H1 (cell line): ENCODE data around the gene COX6A2. TPM values are rescaled to one million over a fixed set of nuclear protein-coding genes. Genes with fewer than 3 reads are reported as not detected.

ENCODE experiments used
- CTCF ChIA-PET: fragments of 300-600 bp; sonication (Branson Sonifier 250); formaldehyde crosslinking; loops from one replicate; lab custom pipeline; 2021; ENCODE audit not compliant: partially characterized antibody; lab: Charles Lee
- POLR2A ChIA-PET: fragments of 300-600 bp; sonication (Branson Sonifier 250); formaldehyde crosslinking; loops from one replicate; lab custom pipeline; 2021; ENCODE audit warnings: inconsistent platforms; ENCODE audit not compliant: partially characterized antibody; lab: Charles Lee
- DNase-seq, 2 experiments: peaks; one replicate each; pipeline versions ENCODE4 v3.0.0 to v3.0.0-alpha.2; 2010 to 2022; ENCODE audit warnings: low spot score in 2 of 2, low read depth in 1 of 2, mixed read lengths in 1 of 2
- FAIRE-seq: peaks from 2 replicates; lab custom pipeline; 2011; peaks lifted over from hg19 to GRCh38; lab: Jason Lieb, UNC
- H2AFZ ChIP-seq: 2 replicates; pipeline ENCODE4 v1.8.1; 2012; ENCODE audit warnings: low read length, inconsistent platforms
- H2AK5ac ChIP-seq: 2 replicates; pipeline ENCODE4 v1.6.1; 2013; ENCODE audit warnings: low read depth, low read length
- H2BK120ac ChIP-seq: replicated peaks from 2 replicates; pipeline ENCODE3; 2013; ENCODE audit warnings: low read depth, low read length, inconsistent platforms
- H2BK12ac ChIP-seq: 2 replicates; pipeline ENCODE4 v1.6.1; 2013; ENCODE audit warnings: low read depth, low read length
- H2BK15ac ChIP-seq: 2 replicates; pipeline ENCODE4 v1.6.1; 2013; ENCODE audit warnings: low read length
- H2BK20ac ChIP-seq: 2 replicates; pipeline ENCODE4 v1.6.1; 2013; ENCODE audit warnings: low read length
- H2BK5ac ChIP-seq: 2 replicates; pipeline ENCODE4 v1.6.1; 2013; ENCODE audit warnings: low read depth, low read length
- H3K14ac ChIP-seq: 2 replicates; pipeline ENCODE4 v1.6.1; 2013; ENCODE audit warnings: inconsistent platforms; ENCODE audit not compliant: insufficient read length
- H3K18ac ChIP-seq: 2 replicates; pipeline ENCODE4 v1.6.1; 2013; ENCODE audit warnings: low read length; ENCODE audit errors: extremely low read depth
- H3K23ac ChIP-seq: 2 replicates; pipeline ENCODE4 v1.6.1; 2013; ENCODE audit warnings: inconsistent platforms; ENCODE audit not compliant: insufficient read length
- H3K23me2 ChIP-seq: 2 replicates; pipeline ENCODE4 v1.6.1; 2013; ENCODE audit warnings: low read depth, low read length
- H3K27ac ChIP-seq: 2 replicates; pipeline ENCODE4 v1.6.1; 2011; ENCODE audit warnings: low read depth, low read length, inconsistent platforms
- H3K27me3 ChIP-seq, 4 experiments: replicated peaks in 1 of 4; 1 replicate in 1 of 4; 2 replicates in 3 of 4; pipeline versions ENCODE4 v1.6.1 to v1.8.1; 2011 to 2013; ENCODE audit warnings: low read length in 3 of 4, mild to moderate bottlenecking in 3 of 4, inconsistent platforms in 2 of 4, mixed read lengths in 2 of 4, moderate library complexity in 1 of 4; ENCODE audit not compliant: control insufficient read depth in 3 of 4, insufficient read depth in 3 of 4; ENCODE audit errors: extremely low read depth in 1 of 4
- H3K36me3 ChIP-seq, 4 experiments: 2 replicates each; pipeline versions ENCODE4 v1.6.1 to v1.8.1; 2011 to 2013; ENCODE audit warnings: mild to moderate bottlenecking in 4 of 4, low read length in 3 of 4, moderate library complexity in 2 of 4, control low read depth in 1 of 4, inconsistent platforms in 1 of 4; ENCODE audit not compliant: insufficient read depth in 4 of 4, control insufficient read depth in 2 of 4
- H3K4ac ChIP-seq: replicated peaks from 2 replicates; pipeline ENCODE3; 2013; ENCODE audit warnings: low read length, low read depth, mixed read lengths, inconsistent platforms; ENCODE audit not compliant: insufficient read length
- H3K4me1 ChIP-seq, 4 experiments: replicated peaks in 1 of 4; 1 replicate in 1 of 4; 2 replicates in 3 of 4; pipeline versions ENCODE4 v1.6.1 to v1.8.1; 2011 to 2013; ENCODE audit warnings: low read length in 3 of 4, inconsistent platforms in 2 of 4, mixed read lengths in 1 of 4; ENCODE audit not compliant: insufficient read depth in 4 of 4, control insufficient read depth in 3 of 4
- H3K4me2 ChIP-seq, 2 experiments: 2 replicates each; pipeline versions ENCODE4 v1.6.1 to v1.8.1; 2011 to 2013; ENCODE audit warnings: low read depth in 2 of 2, low read length in 2 of 2, control low read depth in 1 of 2, inconsistent platforms in 1 of 2, mild to moderate bottlenecking in 1 of 2; ENCODE audit not compliant: insufficient read depth in 1 of 2
- H3K4me3 ChIP-seq, 4 experiments: fragments of 200-600, 300-600 bp in 1 of 4; sonication (generic), shearing (Covaris generic), sonication (Bioruptor Twin) in 1 of 4; 2 replicates each; pipeline versions ENCODE4 v1.5.1 to v1.8.1; 2011 to 2016; ENCODE audit warnings: low read length in 4 of 4, low read depth in 3 of 4, control low read depth in 2 of 4, inconsistent platforms in 2 of 4, mild to moderate bottlenecking in 2 of 4, mixed read lengths in 1 of 4, moderate library complexity in 1 of 4; ENCODE audit not compliant: insufficient read depth in 2 of 4; ENCODE audit errors: extremely low read depth in 1 of 4
- H3K56ac ChIP-seq: replicated peaks from 2 replicates; pipeline ENCODE3; 2013; ENCODE audit warnings: low read depth, mild to moderate bottlenecking, mixed read lengths, low read length, inconsistent platforms; ENCODE audit not compliant: insufficient read length
- H3K79me1 ChIP-seq: 2 replicates; pipeline ENCODE4 v1.6.1; 2013; ENCODE audit warnings: low read depth, low read length, control low read depth
- H3K79me2 ChIP-seq, 2 experiments: 2 replicates each; pipeline versions ENCODE4 v1.6.1 to v1.8.1; 2012 to 2013; ENCODE audit warnings: low read length in 2 of 2, mild to moderate bottlenecking in 2 of 2, inconsistent platforms in 1 of 2; ENCODE audit not compliant: insufficient read depth in 2 of 2, control insufficient read depth in 1 of 2
- H3K9ac ChIP-seq, 4 experiments: replicated peaks in 1 of 4; 1 replicate in 1 of 4; 2 replicates in 3 of 4; pipeline versions ENCODE4 v1.6.1 to v1.8.1; 2011 to 2013; ENCODE audit warnings: low read depth in 3 of 4, low read length in 3 of 4, control low read depth in 2 of 4, mild to moderate bottlenecking in 2 of 4, moderate library complexity in 2 of 4, inconsistent platforms in 1 of 4; ENCODE audit errors: extremely low read depth in 1 of 4
- H3K9me3 ChIP-seq, 2 experiments: 2 replicates each; pipeline versions ENCODE4 v1.6.1 to v1.8.1; 2012 to 2013; ENCODE audit warnings: mild to moderate bottlenecking in 2 of 2, moderate library complexity in 2 of 2, control low read depth in 1 of 2, inconsistent platforms in 1 of 2, low read depth in 1 of 2, low read length in 1 of 2, mixed read lengths in 1 of 2; ENCODE audit not compliant: insufficient read depth in 2 of 2
- H4K20me1 ChIP-seq, 2 experiments: replicated peaks in 1 of 2; 2 replicates each; pipeline versions ENCODE3 to v1.8.1; 2011 to 2013; ENCODE audit warnings: inconsistent platforms in 2 of 2, low read length in 2 of 2, mild to moderate bottlenecking in 1 of 2; ENCODE audit not compliant: insufficient read depth in 2 of 2, control insufficient read depth in 1 of 2
- H4K5ac ChIP-seq: 2 replicates; pipeline ENCODE4 v1.6.1; 2013; ENCODE audit warnings: low read length, low read depth, mixed read lengths, inconsistent platforms; ENCODE audit not compliant: insufficient read length
- H4K8ac ChIP-seq: 2 replicates; pipeline ENCODE4 v1.8.0; 2013; ENCODE audit warnings: mild to moderate bottlenecking, moderate library complexity, low read length, inconsistent platforms; ENCODE audit not compliant: insufficient read depth; ENCODE audit errors: extremely low read depth
- H4K91ac ChIP-seq: replicated peaks from 2 replicates; pipeline ENCODE3; 2013; ENCODE audit warnings: low read length, mixed read lengths, inconsistent platforms; ENCODE audit not compliant: insufficient read length
- BRCA1 ChIP-seq: IDR thresholded peaks from 2 replicates; pipeline ENCODE4 v1.6.1; 2012; ENCODE audit warnings: low read depth, low read length, improper control_type of control experiment
- CBX8 ChIP-seq: fragments of 300-800, 300-1000 bp; sonication (generic); IDR thresholded peaks from 2 replicates; pipeline ENCODE4 v1.7.1; 2016; ENCODE audit warnings: low read depth, low read length, borderline replicate concordance
- CTBP2 ChIP-seq: IDR thresholded peaks from 2 replicates; pipeline ENCODE4 v1.7.0; 2011; ENCODE audit warnings: borderline replicate concordance, mild to moderate bottlenecking, moderate library complexity, mixed read lengths, low read length; ENCODE audit not compliant: insufficient read depth, insufficient read length
- E2F6 ChIP-seq: IDR thresholded peaks from 2 replicates; pipeline ENCODE4 v1.6.1; 2012; ENCODE audit warnings: inconsistent platforms
- EGR1 ChIP-seq: IDR thresholded peaks from 2 replicates; pipeline ENCODE4 v1.6.1; 2011; ENCODE audit warnings: low read depth, low read length, borderline replicate concordance
- HDAC6 ChIP-seq: IDR thresholded peaks from one replicate; pipeline ENCODE4 v1.7.1; 2012; ENCODE audit warnings: low read depth, mild to moderate bottlenecking, inconsistent platforms, low read length, moderate library complexity
- JUND ChIP-seq: IDR thresholded peaks from 2 replicates; pipeline ENCODE4 v1.6.1; 2011; ENCODE audit warnings: mild to moderate bottlenecking, improper control_type of control experiment, low read length
- KDM4A ChIP-seq: IDR thresholded peaks from one replicate; pipeline ENCODE4 v1.7.1; 2012; ENCODE audit warnings: low read depth, mild to moderate bottlenecking, moderate library complexity, low read length, inconsistent platforms; ENCODE audit not compliant: severe bottlenecking
- POLR2AphosphoS5 ChIP-seq: IDR thresholded peaks from 2 replicates; pipeline ENCODE4 v1.6.1; 2011; ENCODE audit warnings: low read depth, low read length
- POU5F1 ChIP-seq: IDR thresholded peaks from 2 replicates; pipeline ENCODE4 v1.6.1; 2011; ENCODE audit warnings: low read depth, mild to moderate bottlenecking, low read length, moderate library complexity
- TAF1 ChIP-seq: IDR thresholded peaks from 2 replicates; pipeline ENCODE4 v1.6.1; 2011; ENCODE audit warnings: mild to moderate bottlenecking, low read depth, low read length
- TCF12 ChIP-seq: IDR thresholded peaks from 2 replicates; pipeline ENCODE4 v1.6.1; 2011; ENCODE audit warnings: low read depth, mild to moderate bottlenecking, low read length
- ZNF274 ChIP-seq: IDR thresholded peaks from 2 replicates; pipeline ENCODE4 v1.7.0; 2012; ENCODE audit warnings: low read length, borderline replicate concordance; ENCODE audit errors: extremely low read depth
- WGBS, 2 experiments: shearing (Covaris generic) in 1 of 2; methylation state at CpG; one replicate each; pipeline versions ENCODE4 v1.1.6 to v1.1.7; 2013 to 2015; ENCODE audit warnings: low lambda C conversion rate in 2 of 2, mixed read lengths in 2 of 2, inconsistent platforms in 1 of 2, low coverage in 1 of 2, missing lambda C conversion rate in 1 of 2; ENCODE audit not compliant: insufficient replicate concordance in 2 of 2, insufficient coverage in 1 of 2, insufficient read length in 1 of 2; ENCODE audit errors: extremely low coverage in 1 of 2, missing lambda C conversion rate in 1 of 2; 5-methylcytosine and 5-hydroxymethylcytosine counted together
- polyA plus RNA-seq, 7 experiments: library from polyadenylated mRNA; depleted of rRNA in 3 of 7; stranded (reverse) in 5 of 7; unstranded in 2 of 7; fragments of >200 nt in 5 of 7; fragments of 200-250 nt in 2 of 7; gene quantifications; 1 replicate in 5 of 7; 2 replicates in 1 of 7; 4 replicates in 1 of 7; pipeline versions ENCODE4 v1.2.1 to v1.2.3, GENCODE V29; 2011 to 2013; ENCODE audit warnings: missing spikeins in 2 of 7, mixed read lengths in 2 of 7
- total RNA-seq: library from RNA; stranded (reverse); fragmentation: NEBNext Ultra II Directional; extraction: Animal tissue kit (Norgen Biotek cat#: 25700); gene quantifications from 2 replicates; pipeline ENCODE4 v1.2.1, GENCODE V29; 2021
- TF ChIP-seq, protein P1 (sequence below): IDR thresholded peaks from 2 replicates; pipeline ENCODE4 v1.6.1; 2011; ENCODE audit warnings: low read depth, mild to moderate bottlenecking, low read length; ENCODE audit not compliant: insufficient read depth

The COX6A2 gene
- total and polyA plus RNA-seq, 2 of the 8 experiments (the other 6 are each of a cell fraction or from before 2014, with no cell fraction given), result 0.79 TPM; not detected in 1

DNA sequence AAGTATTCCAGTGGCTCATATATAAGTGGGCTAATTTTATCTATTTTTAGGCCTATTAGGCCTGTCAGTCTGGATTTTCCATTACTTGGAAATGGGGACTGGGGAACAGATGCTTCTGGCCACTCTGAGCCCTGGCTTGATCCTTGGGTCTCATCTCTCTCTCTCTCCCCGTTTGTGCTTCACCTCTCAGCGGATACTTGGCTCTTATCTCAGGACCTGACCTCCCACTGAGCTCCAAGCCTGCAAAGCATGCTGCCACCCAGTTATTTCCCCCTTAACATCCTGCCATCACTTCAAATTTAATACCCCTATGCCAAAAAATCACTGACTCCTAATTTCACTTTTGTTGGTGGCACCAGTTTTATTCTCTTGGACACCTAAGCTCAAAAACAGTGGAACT, 10.3 kb upstream of the COX6A2 start:
- H3K23me2 ChIP-seq, result no peaks in the 10 kb centered on the region; the same call in 1 of the 2 replicates
- DNase-seq, result no peak
- TF ChIP-seq POLR2AphosphoS5 (no peak), ZNF274 (no peak), BRCA1 (no peak), CBX8 (no peak), EGR1 (no peak), KDM4A (no peak), TCF12 (no peak), TAF1 (no peak), CTBP2 (no peak), HDAC6 (no peak), E2F6 (no peak), POU5F1 (no peak), JUND (no peak)
- TF ChIP-seq, protein P1, sequence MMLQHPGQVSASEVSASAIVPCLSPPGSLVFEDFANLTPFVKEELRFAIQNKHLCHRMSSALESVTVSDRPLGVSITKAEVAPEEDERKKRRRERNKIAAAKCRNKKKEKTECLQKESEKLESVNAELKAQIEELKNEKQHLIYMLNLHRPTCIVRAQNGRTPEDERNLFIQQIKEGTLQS, result no peak

More for the DNA sequence above, 10.3 kb upstream of the COX6A2 start:
- Histone ChIP-seq H3K4me3 (no peak overlapping the region), H3K14ac (no peak overlapping the region), H2AFZ (no peak overlapping the region), H3K18ac (no peak overlapping the region), H3K4me2 (no peak overlapping the region), H4K8ac (no peak overlapping the region), H2BK15ac (no peak overlapping the region), H3K27ac (no peak overlapping the region), H4K20me1 (no peaks in the 10 kb centered on the region), H3K56ac (no peak overlapping the region), H3K4me1 (no peaks in the 10 kb centered on the region; a peak in 1 of 7 replicates), H3K9ac (no peak overlapping the region), H3K23ac (no peak overlapping the region), H3K9me3 (no peaks in the 10 kb centered on the region), H2AK5ac (no peak overlapping the region), H3K27me3 (peaks cover 0 to 2% (median 0%) of the 10 kb centered on the region in 4 experiments; a peak in 1 of 7 replicates), H3K36me3 (no peaks in the 10 kb centered on the region), H3K4ac (no peak overlapping the region), H2BK12ac (no peak overlapping the region), H2BK120ac (no peak overlapping the region), H4K5ac (no peak overlapping the region), H4K91ac (no peak overlapping the region), H2BK20ac (no peak overlapping the region), H3K79me1 (no peaks in the 10 kb centered on the region), H2BK5ac (no peak overlapping the region), H3K79me2 (no peaks in the 10 kb centered on the region)
- POLR2A ChIA-PET, result no interaction called here
- CTCF ChIA-PET, result interaction anchor here (1.7 kb wide), 1 partner anchor 13 kb away, joined by 4 read pairs; no protein-coding TSS in a partner anchor
- no peak for FAIRE-seq
- 63% methylated on average over 2 of the region's 2 CpGs; no CpG with 5 or more reads in 1 of the 2 experiments for WGBS, 2 experiments
